Activated gamma-delta T cell (primary cell): ENCODE measurements around the gene MYBPC1.

Source experiments
- DNase-seq: peaks from one replicate; lab custom pipeline; 2025; lab: John Stamatoyannopoulos, UW

Gene MYBPC1

GRCh38 chr12:101599771-101600484, 5.2 kb downstream of the MYBPC1 start:
- DNase-seq = no peak

- DNase-seq = no peak
Measured at GRCh38 chr12:101604132-101604531, 9.4 kb downstream of the MYBPC1 start.

GRCh38 chr12:101607894-101608293, 13.1 kb downstream of the MYBPC1 start:
- no peak for DNase-seq

GRCh38 chr12:101608301-101609133, 13.7 kb downstream of the MYBPC1 start:
- no peak for DNase-seq

GRCh38 chr12:101609198-101609597, 14.4 kb downstream of the MYBPC1 start:
- DNase-seq = no peak

GRCh38 chr12:101612160-101612916, 17.6 kb downstream of the MYBPC1 start:
- DNase-seq = no peak

GRCh38 chr12:101616027-101616494, 21.3 kb downstream of the MYBPC1 start:
- DNase-seq = no peak

GRCh38 chr12:101619026-101619786, 24.4 kb downstream of the MYBPC1 start:
- DNase-seq = no peak

- no peak for DNase-seq
Measured at GRCh38 chr12:101619858-101620761, 25.3 kb downstream of the MYBPC1 start.

GRCh38 chr12:101620762-101621133, 26.0 kb downstream of the MYBPC1 start:
- DNase-seq = no peak

- DNase-seq = no peak
Measured at GRCh38 chr12:101628676-101629075, 33.9 kb downstream of the MYBPC1 start.

- no peak for DNase-seq
Measured at GRCh38 chr12:101634724-101635123, 40.0 kb downstream of the MYBPC1 start.

GRCh38 chr12:101637936-101638335, 43.2 kb downstream of the MYBPC1 start:
- no peak for DNase-seq

GRCh38 chr12:101642115-101643067, 47.6 kb downstream of the MYBPC1 start:
- DNase-seq = no peak

GRCh38 chr12:101647711-101648110, 52.9 kb downstream of the MYBPC1 start:
- DNase-seq = no peak

- DNase-seq = no peak
Measured at GRCh38 chr12:101648195-101648594, 53.4 kb downstream of the MYBPC1 start.

- no peak for DNase-seq
Measured at GRCh38 chr12:101650346-101651117, 55.8 kb downstream of the MYBPC1 start.

- DNase-seq = no peak
Measured at GRCh38 chr12:101653030-101653429, 58.3 kb downstream of the MYBPC1 start.

GRCh38 chr12:101653503-101653902, 58.7 kb downstream of the MYBPC1 start:
- DNase-seq = no peak
